ENCODE data around the gene SLC52A1.
"Not testable (repeated sequence)": the region's sequence is repeated elsewhere in the genome, so short reads cannot be mapped to it uniquely, and the experiment has no call there.

The SLC52A1 gene

GRCh38 chr17:5030168-5030567 is 5.1 kb downstream of the SLC52A1 start:
- DNase-seq: not testable (repeated sequence)

- DNase-seq: no peak
These were observed 7.3 kb downstream of the SLC52A1 start for GRCh38 chr17:5027916-5028315.

- DNase-seq: no peak
These were observed 7.9 kb downstream of the SLC52A1 start for GRCh38 chr17:5027299-5027698.

GRCh38 chr17:5024604-5025003 is 10.6 kb downstream of the SLC52A1 start:
- no peak for DNase-seq

GRCh38 chr17:5023588-5024147 is 11.6 kb downstream of the SLC52A1 start:
- no peak for DNase-seq

- no peak for DNase-seq
These were observed 13.0 kb downstream of the SLC52A1 start for GRCh38 chr17:5022171-5022711.

- DNase-seq: no peak
These were observed 14.7 kb downstream of the SLC52A1 start for GRCh38 chr17:5020502-5021023.

GRCh38 chr17:5019475-5019956 is 15.7 kb downstream of the SLC52A1 start:
- DNase-seq: peak; percentile 31 to 43

GRCh38 chr17:5014357-5014756 is 20.9 kb downstream of the SLC52A1 start:
- DNase-seq: no peak

- no peak for DNase-seq
These were observed 23.3 kb downstream of the SLC52A1 start for GRCh38 chr17:5011928-5012327.

GRCh38 chr17:5003214-5003867 is 31.9 kb downstream of the SLC52A1 start:
- DNase-seq: no peak

GRCh38 chr17:5002121-5002788 is 33.0 kb downstream of the SLC52A1 start:
- no peak for DNase-seq

- DNase-seq: no peak
These were observed 35.0 kb downstream of the SLC52A1 start for GRCh38 chr17:5000237-5000639.

GRCh38 chr17:4999430-5000093 is 35.7 kb downstream of the SLC52A1 start:
- no peak for DNase-seq

- no peak for DNase-seq
These were observed 36.3 kb downstream of the SLC52A1 start for GRCh38 chr17:4998732-4999429.

- no peak for DNase-seq
These were observed 37.0 kb downstream of the SLC52A1 start for GRCh38 chr17:4998027-4998731.

GRCh38 chr17:4997302-4998026 is 37.8 kb downstream of the SLC52A1 start, which contains the start of the genes INCA1 and KIF1C:
Gene INCA1 (minus strand): TSS chr17:4997522. CDS start chr17:4994437, 3,085 bp downstream.
Gene KIF1C (plus strand): TSS chr17:4997950. CDS start chr17:5000247, 2,297 bp downstream.
- peak; percentile 90 to 91 for DNase-seq

- DNase-seq: no peak
These were observed 41.1 kb downstream of the SLC52A1 start for GRCh38 chr17:4994081-4994595.

- no peak for DNase-seq
These were observed 47.3 kb downstream of the SLC52A1 start for GRCh38 chr17:4987767-4988567.
